Measurements from ENCODE around the gene RERE.

RERE gene

DNA sequence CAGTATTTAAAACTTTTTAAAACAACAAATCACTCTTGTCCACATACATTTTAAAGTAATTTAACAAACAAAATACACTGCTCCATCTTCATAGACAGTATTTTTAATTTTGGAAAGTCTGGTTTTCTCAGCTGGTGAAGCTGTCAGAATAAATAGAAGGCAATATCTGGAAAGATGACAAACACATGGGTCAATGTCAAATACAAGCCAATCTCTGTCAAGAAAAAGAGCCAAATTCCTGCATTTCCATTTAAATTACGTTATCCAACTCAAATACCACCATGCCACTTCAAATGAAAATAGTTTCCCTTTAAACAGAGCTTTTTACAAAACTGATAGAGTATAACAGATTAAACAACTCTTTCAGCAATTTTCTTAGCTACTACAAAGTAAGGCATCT lies 176.5 kb downstream of the RERE start:
- no peak for ATAC-seq (ENCODE audit: insufficient read depth, low read depth)
- no peak for DNase-seq
- H3K4me3 ChIP-seq (ENCODE audit: low read depth in 1 of 2, low read length in 2 of 2) = no peak overlapping the region
- H3K79me2 ChIP-seq (ENCODE audit: insufficient read depth, low read length) = no peaks in the 10 kb centered on the region
- no peaks in the 10 kb centered on the region for H3K4me1 ChIP-seq (ENCODE audit: insufficient read depth, low read length)
- H3K9ac ChIP-seq (ENCODE audit: low read depth, low read length) = no peak overlapping the region
- H3K4me2 ChIP-seq (ENCODE audit: insufficient read depth, low read length) = no peak overlapping the region
- H3K27me3 ChIP-seq (ENCODE audit: insufficient read depth, low read length, poor library complexity) = no peaks in the 10 kb centered on the region
- no peaks in the 10 kb centered on the region for H3K9me3 ChIP-seq (ENCODE audit: insufficient read depth, low read length, severe bottlenecking)
- no peak overlapping the region for H2AFZ ChIP-seq (ENCODE audit: low read depth, low read length)
- H3K36me3 ChIP-seq (ENCODE audit: insufficient read depth, low read length) = peaks cover 6% of the 10 kb centered on the region; the same call in 1 of the 2 replicates
- H3K27ac ChIP-seq (ENCODE audit: low read length) = no peak overlapping the region
- TF ChIP-seq, protein P1, sequence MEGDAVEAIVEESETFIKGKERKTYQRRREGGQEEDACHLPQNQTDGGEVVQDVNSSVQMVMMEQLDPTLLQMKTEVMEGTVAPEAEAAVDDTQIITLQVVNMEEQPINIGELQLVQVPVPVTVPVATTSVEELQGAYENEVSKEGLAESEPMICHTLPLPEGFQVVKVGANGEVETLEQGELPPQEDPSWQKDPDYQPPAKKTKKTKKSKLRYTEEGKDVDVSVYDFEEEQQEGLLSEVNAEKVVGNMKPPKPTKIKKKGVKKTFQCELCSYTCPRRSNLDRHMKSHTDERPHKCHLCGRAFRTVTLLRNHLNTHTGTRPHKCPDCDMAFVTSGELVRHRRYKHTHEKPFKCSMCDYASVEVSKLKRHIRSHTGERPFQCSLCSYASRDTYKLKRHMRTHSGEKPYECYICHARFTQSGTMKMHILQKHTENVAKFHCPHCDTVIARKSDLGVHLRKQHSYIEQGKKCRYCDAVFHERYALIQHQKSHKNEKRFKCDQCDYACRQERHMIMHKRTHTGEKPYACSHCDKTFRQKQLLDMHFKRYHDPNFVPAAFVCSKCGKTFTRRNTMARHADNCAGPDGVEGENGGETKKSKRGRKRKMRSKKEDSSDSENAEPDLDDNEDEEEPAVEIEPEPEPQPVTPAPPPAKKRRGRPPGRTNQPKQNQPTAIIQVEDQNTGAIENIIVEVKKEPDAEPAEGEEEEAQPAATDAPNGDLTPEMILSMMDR (IDR thresholded peaks at IDR 0.05; ENCODE audit: borderline replicate concordance, extremely low read depth, low read length, poor library complexity, severe bottlenecking) = no peak
- no peak for TF ChIP-seq EZH2 (IDR thresholded peaks at IDR 0.05; ENCODE audit: borderline replicate concordance, low read depth, low read length, severe bottlenecking)
- H4K20me1 ChIP-seq (ENCODE audit: insufficient read depth, low read length) = peaks cover 7% of the 10 kb centered on the region; the same call in 1 of the 2 replicates

DNA sequence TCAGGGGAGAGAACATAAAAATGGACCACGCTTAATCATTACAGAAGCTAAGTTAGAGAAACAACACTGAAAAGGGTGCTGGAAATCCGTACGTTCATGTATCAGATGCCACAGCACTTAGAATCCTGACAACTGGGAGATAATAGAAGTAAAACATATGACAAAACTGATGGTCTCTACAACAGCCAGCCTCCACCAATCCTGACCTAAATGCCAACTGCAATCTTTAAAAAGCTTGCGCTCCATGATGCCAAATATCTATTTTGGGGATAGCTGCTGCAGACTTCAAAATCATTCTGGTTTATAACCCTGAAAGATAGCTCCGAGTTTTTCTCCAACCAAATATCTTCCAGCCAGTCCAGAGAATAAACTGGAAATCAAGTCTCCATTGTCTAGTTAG lies 178.3 kb downstream of the RERE start:
- H3K27me3 ChIP-seq (ENCODE audit: insufficient read depth, low read length, poor library complexity) = no peaks in the 10 kb centered on the region
- no peaks in the 10 kb centered on the region for H3K9me3 ChIP-seq (ENCODE audit: insufficient read depth, low read length, severe bottlenecking)
- peaks cover 1% of the 10 kb centered on the region; the same call in 1 of the 2 replicates for H3K36me3 ChIP-seq (ENCODE audit: insufficient read depth, low read length)
- no peak overlapping the region for H3K4me3 ChIP-seq (ENCODE audit: low read depth in 1 of 2, low read length in 2 of 2)
- peaks cover 5% of the 10 kb centered on the region; the same call in 1 of the 2 replicates for H4K20me1 ChIP-seq (ENCODE audit: insufficient read depth, low read length)
- H3K4me1 ChIP-seq (ENCODE audit: insufficient read depth, low read length) = no peaks in the 10 kb centered on the region
- no peak overlapping the region for H3K9ac ChIP-seq (ENCODE audit: low read depth, low read length)
- ATAC-seq (ENCODE audit: insufficient read depth, low read depth) (no peak), DNase-seq (no peak)
- no peak overlapping the region for H2AFZ ChIP-seq (ENCODE audit: low read depth, low read length)
- no peak overlapping the region for H3K27ac ChIP-seq (ENCODE audit: low read length)
- H3K79me2 ChIP-seq (ENCODE audit: insufficient read depth, low read length) = no peaks in the 10 kb centered on the region
- no peak for TF ChIP-seq EZH2 (IDR thresholded peaks at IDR 0.05; ENCODE audit: borderline replicate concordance, low read depth, low read length, severe bottlenecking)
- TF ChIP-seq, protein P1 (IDR thresholded peaks at IDR 0.05; ENCODE audit: borderline replicate concordance, extremely low read depth, low read length, poor library complexity, severe bottlenecking) = no peak
- no peak overlapping the region for H3K4me2 ChIP-seq (ENCODE audit: insufficient read depth, low read length)

DNA sequence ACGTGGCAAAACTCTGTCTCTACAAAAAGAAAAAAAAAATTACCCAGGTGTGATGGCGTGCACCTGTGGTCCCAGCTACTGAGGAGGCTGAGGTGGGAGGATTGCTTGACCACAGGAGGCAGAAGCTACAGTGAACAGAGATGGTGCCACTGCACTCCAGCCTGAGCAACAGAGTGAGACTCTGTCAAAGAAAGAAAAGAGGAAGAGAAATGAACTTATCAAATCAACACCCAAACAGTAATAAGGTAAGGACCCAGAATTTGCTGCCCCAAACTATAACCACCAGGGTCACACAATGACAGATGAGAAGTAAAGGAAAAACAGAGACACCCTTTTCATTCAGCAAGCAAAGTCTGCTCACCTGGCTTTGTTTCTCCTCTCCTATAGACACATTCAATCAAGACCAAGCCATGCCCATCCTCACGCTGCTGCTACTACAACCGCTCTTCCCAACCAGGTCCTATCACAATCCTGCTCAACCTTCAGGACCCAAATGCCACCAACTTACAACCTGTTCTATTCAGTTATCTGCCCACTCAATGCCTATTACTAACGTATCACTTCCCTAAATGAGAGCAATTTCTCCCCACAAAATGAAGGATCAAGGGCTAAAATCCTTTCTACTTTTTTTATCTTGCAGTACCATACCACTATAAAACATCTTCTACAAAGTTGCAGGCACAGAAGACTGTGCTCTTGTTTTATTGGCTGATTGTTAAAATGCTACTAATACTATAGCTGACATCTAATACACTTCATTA lies 183.5 kb downstream of the RERE start:
- Histone ChIP-seq H4K20me1 (ENCODE audit: insufficient read depth, low read length) (peaks cover 2% of the 10 kb centered on the region; the same call in 1 of the 2 replicates), H3K4me3 (ENCODE audit: low read depth in 1 of 2, low read length in 2 of 2) (no peak overlapping the region), H3K27ac (ENCODE audit: low read length) (no peak overlapping the region), H2AFZ (ENCODE audit: low read depth, low read length) (no peak overlapping the region), H3K4me2 (ENCODE audit: insufficient read depth, low read length) (no peak overlapping the region), H3K27me3 (ENCODE audit: insufficient read depth, low read length, poor library complexity) (no peaks in the 10 kb centered on the region), H3K9me3 (ENCODE audit: insufficient read depth, low read length, severe bottlenecking) (no peaks in the 10 kb centered on the region), H3K9ac (ENCODE audit: low read depth, low read length) (no peak overlapping the region), H3K79me2 (ENCODE audit: insufficient read depth, low read length) (no peaks in the 10 kb centered on the region), H3K4me1 (ENCODE audit: insufficient read depth, low read length) (no peaks in the 10 kb centered on the region), H3K36me3 (ENCODE audit: insufficient read depth, low read length) (no peaks in the 10 kb centered on the region)
- TF ChIP-seq EZH2 (IDR thresholded peaks at IDR 0.05; ENCODE audit: borderline replicate concordance, low read depth, low read length, severe bottlenecking) = no peak
- TF ChIP-seq, protein P1 (IDR thresholded peaks at IDR 0.05; ENCODE audit: borderline replicate concordance, extremely low read depth, low read length, poor library complexity, severe bottlenecking) = no peak
- ATAC-seq (ENCODE audit: insufficient read depth, low read depth) (no peak), DNase-seq (no peak)
